GM19468 (cell line): ENCODE data around the gene ST3GAL2.
"Not testable (repeated sequence)": the region's sequence is repeated elsewhere in the genome, so short reads cannot be mapped to it uniquely, and the experiment has no call there.

Experiments
- ATAC-seq: cut with Tn5 transposase; IDR thresholded peaks from one replicate; pipeline ENCODE4 v1.9.1; 2021; ENCODE audit warnings: mild to moderate bottlenecking, moderate library complexity, moderate number of reproducible peaks; ENCODE audit not compliant: unreplicated experiment; ENCODE audit errors: extremely low read depth

The ST3GAL2 gene

DNA sequence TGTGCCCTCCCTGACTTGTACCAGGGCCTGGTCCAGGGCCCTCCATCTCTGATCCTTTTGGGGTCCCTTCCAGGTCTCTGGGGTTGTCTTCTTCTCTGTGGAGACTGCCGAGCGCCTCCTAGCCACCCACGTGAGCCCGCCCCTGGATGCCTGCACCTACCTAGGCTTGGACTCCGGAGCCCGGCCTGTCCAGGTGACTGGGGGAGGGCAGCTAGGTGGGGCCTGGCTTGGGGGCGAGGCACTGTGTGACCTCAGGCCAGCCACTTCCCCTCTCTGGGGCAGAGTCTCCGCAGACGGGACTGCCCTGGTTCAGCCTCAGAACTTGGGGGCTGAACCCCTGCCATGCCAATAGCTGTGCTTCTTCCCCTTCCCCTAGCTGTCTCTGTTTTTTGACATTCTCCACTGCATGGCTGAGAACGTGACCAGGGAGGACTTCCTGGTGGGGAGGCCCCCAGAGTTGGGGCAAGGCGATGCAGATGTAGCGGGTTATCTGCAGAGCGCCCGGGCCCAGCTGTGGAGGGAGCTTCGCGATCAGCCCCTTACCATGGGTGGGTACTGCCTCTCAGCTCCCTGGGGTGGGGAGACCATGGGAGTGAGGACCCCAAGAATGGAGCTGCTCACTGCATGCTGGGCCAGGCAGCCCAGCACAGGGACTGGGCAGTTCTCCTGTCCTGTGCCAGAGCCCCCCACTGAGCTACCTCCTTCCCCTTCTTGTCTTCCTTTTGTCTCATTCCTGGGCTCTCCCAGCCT lies 30.1 kb upstream of the ST3GAL2 start:
- ATAC-seq, result no peak

DNA sequence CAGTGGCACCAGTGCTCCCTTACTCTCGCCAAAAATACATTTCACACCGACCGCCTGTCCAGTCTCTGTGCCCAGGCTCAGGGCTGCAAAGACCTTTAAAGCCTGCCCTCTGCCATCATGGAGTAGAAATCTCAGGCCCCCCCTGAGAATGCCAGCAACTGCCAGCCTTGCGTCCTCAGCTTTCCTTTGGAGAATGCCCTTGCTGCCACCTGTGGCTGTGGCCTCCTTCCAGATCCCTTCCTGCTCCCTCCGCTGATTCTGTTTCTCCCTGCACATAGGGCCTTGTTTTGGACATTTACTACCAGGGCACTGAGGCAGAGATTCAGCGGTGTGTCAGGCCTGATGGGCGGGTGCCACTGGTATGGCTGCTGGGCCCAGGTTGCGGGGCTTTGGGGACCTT lies 28.7 kb upstream of the ST3GAL2 start:
- no peak for ATAC-seq

DNA sequence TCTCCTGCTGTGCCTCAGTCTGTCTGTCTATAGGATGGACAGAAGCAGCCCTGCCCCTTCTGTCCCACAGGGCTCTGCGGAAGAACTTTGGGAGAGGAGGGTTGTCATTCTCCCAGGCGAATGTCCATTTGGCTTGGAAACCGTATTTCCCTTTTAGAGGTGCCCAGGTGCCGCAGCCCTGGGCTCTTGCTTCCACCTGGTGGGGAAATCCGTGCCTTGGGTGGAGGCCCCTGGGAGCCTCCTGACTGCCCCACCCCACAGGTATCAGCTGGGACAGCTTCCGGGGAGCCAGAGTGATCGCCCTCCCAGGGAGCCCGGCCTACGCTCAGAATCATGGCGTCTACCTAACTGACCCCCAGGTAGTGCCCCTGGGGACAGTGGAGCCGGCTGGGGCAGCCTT lies 28.2 kb upstream of the ST3GAL2 start:
- no peak for ATAC-seq

DNA sequence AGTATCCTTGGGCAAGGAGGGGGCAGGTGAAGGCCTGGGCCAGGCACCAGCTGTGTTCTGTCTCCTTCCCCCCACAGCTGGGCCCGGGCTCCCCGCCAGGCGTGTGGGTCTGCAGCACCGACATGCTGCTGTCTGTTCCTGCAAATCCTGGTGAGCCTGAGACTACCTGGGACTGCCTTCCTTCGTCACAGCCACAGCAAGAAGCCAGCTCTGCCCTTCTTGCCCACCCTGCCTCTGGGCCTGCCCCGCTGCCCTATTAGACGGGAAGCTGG lies 27.8 kb upstream of the ST3GAL2 start:
- no peak for ATAC-seq

DNA sequence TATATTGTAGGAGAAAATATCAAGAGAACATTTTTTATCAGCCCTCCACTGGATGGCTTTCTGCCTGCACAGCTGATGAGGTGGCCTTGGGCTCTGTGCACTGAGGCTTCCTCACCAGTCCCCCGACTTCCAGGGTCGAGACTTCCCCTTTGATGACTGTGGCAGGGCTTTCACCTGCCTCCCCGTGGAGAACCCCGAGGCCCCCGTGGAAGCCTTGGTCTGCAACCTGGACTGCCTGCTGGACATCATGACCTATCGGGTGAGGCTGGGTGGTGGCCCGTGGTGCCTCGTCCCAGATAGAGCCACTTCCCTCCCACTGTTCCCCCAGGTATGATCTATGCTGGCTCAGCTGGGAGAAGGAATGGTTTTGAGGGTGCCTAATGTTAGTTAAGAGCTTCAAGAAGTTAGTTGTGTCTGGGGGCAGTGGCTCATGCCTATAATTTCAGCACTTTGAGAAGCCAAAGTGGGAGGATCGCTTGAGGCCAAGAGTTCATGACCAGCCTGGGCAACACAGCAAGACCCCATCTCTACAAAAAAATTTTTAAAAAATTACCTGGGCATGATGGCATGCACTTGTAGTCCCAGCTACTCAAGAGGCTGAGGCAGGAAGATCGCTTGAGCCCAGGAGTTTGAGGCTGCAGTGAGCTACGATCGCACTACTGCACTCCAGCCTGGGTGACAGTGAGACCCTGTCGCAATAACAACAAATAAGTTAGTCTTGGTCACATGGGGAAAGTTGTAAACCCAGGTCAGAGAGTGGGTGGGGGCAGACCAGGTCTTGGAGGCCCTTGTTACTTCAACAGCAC lies 27.3 kb upstream of the ST3GAL2 start:
- no peak for ATAC-seq

DNA sequence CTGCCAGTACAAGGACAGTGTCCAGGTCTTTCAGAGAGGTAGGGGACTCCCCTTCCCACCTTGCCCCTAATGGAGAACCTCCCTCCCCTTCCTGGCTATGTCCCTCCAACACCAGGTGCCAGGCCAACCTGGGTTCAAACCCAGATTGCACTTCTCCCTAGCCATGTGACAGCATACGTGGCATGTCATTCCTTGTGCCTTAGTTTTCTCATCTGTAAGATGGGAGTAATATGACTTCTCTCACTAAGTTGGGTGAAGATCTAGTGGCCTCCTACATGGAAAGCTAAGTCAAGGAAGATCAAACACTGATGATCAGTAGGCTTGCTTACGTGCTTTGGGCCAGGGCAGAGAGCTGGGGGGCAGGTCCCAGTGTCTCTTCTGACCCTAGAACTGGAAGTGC lies 24.3 kb upstream of the ST3GAL2 start:
- ATAC-seq, result no peak

DNA sequence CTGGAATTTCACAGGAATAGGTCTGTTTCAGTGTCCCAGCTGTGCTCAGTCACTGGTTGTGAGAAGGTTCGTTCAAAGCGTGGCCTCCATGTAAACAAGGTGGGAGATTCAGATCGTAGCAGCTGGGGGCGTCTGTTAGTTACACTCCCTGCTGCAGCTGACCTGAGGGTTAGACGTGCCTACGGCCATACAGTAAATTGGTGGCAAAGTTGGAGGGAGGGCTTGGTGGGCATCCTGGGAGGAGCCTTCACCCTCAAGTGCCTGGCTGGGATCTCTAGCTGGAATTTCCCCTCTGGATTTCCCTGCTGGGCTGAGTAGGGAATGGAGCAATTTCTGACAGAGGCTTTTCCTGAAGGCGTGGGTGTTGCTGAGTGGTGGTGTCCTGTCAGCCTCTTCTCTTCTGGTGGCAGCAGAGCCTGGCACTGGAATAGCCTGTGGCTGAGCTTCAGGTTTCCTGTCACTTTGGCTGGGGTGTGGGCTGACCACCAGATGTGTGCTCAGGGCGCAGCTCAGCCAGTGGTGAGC lies 21.9 kb upstream of the ST3GAL2 start:
- no peak for ATAC-seq

DNA sequence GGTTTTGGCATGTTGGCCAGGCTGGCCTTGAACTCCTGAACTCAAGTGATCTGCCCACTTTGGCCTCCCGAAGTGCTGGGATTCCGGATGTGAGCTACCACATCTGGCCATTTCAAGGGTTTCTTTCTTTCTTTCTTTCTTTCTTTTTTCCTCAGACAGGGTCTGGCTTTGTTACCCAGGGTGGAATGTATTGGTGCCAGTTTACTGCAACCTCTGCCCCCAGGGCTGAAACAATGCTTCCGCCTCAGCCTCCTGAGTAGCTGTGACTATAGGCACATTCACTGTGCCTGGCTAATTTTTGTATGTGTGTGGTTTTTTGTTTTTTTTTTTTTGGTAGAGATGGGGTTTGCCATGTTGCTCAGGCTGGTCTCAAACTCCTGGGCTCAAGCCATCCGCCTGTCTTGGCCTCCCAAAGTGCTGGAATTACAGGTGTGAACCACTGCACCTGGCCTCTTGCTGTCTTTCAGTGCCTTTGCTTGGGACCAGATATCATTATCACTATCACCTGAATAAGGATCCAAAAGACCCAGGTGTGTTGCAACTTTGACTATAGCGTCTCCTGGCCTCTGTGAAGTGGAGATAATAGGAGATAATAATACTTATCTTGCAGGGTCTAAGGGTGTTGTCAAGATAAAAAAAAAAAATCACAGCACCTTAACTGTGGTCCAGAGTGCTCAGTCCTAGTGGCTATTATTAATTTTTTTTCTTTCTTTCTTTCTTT lies 18.7 kb upstream of the ST3GAL2 start:
- no peak for ATAC-seq

DNA sequence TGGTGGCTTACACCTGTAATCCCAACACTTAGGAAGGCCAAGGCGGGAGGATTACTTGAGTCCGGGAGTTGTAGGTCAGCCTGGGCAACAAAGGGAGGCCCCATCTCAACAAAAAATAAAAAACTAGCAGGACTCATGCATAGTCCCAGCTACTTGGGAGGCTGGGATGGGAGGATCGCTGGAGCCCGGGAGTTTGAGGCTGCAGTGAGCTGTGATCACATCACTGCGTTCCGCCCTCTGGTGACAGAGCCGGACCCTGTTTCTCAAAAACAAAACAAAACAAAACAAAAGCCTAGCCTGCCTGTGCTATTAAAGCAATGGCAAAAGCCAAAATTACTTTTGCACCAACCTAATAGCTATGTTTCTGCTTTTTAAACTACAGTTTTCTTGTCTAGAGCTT lies 17.0 kb upstream of the ST3GAL2 start:
- ATAC-seq, result no peak

DNA sequence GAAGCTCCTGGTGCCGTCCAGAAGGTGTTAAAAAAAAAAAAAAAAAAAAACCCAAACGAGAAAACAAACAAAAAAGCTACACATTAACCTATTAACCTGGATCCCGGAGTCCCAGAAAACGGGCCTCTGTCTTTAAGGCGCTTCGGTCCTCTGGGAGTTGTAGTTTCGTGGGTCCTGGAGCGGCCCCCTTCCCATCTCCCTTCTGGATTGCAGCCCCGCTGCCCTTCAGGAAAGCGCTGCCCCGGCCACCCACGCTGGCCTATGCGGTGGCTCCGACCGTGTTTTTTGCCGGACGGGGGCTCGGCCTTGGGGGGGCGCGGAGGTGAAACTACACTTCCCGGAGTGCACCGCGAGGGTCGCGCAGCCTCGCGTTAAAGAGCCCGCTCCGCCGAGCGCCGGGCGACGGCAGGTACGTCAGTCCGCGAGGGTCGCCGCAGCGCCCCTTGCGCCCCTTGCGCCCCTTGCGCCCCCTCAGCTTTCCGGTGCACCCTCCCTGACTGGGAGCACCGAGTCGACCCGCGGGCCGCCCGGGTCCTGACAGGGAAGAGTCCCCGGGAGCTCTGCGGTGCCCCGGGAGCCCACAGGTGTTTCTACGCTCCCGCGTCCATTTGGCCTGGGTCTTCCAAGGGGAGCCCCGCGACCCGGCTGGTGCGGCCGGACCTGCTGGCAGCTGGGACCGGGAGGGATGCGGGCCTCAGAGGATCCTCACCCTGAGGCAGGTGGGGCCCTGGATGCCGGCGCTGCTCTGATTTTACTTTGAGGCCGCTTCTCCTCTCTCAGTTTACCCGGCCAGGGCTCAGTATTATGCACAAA lies 15.5 kb upstream of the ST3GAL2 start, which contains the start of gene FCSK:
Gene FCSK, plus strand, starts transcription at position 374 of the 813 bp plus-strand sequence. CDS start 8,596 bp downstream, outside the sequence.
- ATAC-seq, result peak; percentile 68

DNA sequence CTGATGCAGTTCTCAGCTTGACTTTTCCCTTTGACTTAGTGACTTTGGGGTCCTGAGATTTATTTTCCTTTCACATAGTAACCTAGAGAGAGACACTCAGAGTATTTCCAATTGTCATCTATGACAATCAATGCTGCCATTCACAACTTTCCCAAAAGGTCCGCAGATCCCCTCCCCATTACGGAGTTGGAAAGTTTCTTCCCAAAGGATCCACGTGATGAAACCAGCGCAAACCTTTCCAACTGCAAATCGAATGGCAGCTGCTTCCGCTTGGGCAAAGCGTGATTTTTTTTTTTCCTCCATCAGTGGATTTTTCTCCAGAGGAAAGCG lies 15.0 kb upstream of the ST3GAL2 start:
- ATAC-seq, result no peak

DNA sequence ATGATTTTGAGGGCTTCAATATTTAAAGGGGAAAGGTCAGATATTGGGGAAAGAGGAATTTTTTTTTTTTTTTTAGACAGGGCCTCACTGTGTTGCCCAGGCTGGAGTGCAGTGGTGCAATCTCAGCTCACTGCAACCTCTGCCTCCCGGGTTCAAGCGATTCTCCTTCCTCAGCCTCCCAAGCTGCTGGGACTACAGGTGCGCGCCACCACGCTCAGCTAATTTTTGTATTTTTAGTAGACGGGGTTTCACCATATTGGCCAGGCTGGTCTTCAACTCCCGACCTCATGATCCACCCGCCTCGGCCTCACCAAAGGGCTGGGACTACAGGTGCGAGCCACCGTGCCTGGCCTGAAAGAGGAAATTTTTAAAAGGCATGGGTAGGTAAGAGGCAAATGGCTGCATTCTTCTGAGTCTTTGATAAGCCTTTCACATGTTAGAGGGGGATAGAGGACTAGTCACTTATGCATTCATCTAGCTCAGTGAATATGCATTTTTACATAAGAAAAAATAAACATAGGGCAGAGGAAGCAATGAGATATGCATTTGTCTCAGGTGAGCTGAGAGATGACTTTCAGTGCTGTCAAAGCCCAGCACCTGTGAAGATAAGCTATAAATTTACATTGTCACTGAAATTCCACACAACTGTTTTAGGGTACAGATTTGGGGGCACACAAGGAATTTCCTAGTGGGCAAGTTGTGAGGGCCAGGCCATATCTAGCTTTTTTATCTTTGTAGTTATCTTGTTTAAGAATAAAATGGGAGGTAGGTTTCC lies 14.4 kb upstream of the ST3GAL2 start:
- no peak for ATAC-seq

DNA sequence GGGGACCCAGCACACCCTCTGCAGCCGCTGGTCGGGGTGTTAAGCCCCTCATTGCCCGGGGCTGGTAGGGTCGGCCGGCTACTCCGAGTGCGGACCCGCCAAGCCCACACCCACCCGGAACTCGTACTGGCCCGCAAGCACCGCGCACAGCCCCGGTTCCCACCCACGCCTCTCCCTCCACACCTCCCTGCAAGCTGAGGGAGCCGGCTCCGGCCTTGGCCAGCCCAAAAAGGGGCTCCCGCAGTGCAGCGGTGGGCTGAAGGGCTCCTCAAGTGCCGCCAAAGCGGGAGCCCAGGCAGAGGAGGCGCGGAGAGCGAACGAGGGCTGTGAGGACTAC lies 12.1 kb upstream of the ST3GAL2 start:
- ATAC-seq, result not testable (repeated sequence)

DNA sequence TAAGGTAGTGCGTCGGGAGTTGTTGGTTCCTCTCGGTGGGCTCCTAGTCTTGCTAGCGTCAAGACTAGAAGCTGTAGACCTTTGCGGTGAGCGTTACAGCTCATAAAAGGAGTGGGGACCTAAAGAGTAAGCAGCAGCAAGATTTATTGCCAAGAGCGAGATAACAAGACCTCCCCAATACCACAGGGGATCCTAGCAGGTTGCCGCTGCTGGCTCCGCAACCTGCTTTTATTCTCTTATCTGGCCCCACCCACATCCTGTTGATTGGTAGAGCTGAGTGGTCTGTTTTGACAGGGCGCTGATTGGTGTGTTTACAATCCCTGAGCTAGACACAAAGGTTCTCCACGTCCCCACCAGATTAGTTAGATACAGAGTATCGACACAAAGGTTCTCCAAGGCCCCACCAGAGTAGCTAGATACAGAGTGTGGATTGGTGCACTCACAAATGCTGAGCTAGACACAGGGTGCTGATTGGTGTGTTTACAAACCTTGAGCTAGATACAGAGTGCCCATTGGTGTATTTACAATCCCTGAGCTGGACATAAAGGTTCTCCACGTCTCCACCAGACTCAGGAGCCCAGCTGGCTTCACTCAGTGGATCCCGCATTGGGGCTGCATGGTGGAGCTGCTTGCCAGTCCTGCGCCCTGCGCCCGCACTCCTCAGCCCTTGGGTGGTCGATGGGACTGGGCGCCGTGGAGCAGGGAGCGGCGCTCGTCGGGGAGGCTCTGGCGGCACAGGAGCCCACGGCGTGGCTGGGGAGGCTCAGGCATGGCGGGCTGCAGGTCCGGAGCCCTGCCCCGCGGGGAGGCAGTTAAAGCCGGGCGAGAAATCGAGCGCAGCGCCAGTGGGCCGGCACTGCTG lies 11.5 kb upstream of the ST3GAL2 start:
- ATAC-seq, result not testable (repeated sequence)

DNA sequence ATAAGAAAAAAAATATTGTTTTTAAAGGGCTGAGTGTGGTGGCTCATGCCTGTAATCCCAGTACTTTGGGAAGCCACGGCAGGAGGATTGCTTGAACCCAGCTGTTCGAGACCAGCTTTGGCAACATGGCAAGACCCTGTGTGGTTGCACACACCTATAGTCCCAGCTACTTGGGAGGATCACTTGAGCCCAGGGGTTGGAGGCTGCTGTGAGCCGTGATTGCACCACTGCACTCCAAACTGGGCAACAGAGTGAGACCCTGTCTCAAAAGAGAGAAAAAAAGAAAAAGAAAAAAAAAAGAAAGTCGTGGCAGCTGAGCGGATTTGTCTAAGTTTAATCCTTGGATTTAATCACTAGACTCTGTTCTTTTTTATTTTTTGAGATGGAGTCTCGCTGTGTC lies 9.2 kb upstream of the ST3GAL2 start:
- ATAC-seq, result no peak

DNA sequence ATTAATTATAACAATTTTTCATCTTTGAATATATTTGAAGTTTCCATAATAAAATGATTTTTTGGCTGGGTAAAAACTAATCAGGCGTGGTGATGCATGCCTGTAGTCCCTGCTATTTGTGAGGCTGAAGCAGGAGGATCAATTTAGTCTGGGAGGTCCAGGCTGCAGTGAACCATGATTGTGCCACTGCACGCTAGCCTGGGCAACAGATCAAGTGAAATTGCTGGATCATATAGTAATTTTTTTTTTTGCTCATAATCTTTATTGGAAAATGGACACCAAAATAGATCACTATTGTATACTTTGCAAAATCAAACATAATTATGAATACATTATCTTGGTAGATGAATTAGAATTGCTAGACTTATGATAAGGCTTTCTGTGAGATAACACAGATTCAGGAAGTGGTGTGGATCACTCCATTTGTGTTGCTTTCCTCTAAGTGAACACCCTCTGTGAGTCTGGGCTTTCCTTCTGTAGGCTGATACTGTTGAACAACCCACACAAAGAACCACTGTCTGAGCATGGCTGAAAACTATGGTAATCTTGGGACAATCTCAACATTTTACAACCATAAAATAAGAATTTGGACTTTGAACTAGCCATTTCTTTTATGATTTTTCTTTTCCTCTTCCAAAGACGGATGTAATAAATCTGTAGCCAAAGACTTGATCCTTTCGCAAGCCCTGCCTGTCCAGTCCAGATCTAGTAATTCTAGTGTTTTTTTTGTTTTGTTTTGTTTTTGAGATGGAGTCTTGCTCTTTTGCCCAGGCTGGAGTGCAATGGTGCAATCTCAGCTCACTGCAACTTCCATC lies 5.6 kb upstream of the ST3GAL2 start:
- ATAC-seq, result no peak

DNA sequence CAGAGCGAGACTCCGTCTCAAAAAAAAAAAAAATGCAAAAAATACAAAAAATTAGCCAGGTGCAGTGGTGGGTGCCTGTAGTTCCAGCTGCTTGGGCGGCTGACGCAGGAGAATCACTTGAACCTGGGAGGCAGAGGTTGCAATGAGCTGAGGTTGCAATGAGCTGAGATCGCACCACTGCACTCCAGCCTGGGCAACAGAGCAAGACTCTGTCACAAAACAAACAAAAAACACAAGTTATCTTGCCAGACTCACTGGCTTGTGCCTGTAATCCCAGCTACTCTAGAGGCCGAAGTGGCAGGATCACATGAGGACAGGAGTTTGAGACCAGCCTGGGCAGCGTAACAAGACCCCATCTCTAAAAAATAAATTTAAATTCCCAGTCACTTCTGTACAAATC lies 3.4 kb upstream of the ST3GAL2 start:
- no peak for ATAC-seq

DNA sequence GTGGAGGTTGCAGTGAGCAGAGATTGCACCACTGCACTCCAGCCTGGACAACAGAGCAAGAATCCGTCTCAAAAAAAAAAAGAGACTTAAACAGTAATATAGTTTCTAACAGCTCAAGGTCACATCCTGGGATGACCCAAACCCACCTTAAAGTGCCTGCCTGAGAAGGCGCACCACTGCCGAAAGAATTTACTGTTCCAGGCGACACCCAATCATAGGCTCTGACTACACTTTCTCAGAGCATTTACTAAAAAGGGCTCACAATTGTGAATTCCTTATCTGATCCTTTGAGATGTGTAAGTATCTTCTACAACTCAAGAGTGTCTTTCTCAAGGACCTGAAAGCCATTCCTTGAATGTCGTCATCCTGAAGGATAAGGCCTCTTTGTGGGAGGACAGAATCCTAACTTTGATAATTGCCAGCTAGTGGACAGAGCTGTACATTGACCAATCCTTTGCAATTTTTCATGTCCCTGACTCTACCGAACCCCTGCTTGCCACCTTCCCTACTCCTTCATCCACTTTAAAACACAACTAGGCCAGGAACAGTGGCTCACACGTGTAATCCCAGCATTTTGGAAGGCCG lies 2.6 kb upstream of the ST3GAL2 start:
- ATAC-seq, result no peak
